Effector memory CD4-positive, alpha-beta T cell (primary cell): ENCODE results near the gene FAM83E.
A peak's percentile ranks its signal among the peaks of the same experiment; 100 is the strongest.
"Not testable (repeated sequence)": the region's sequence is repeated elsewhere in the genome, so short reads cannot be mapped to it uniquely, and the experiment has no call there.

Experiments
- DNase-seq, 3 donors: peaks; one replicate each; pipeline ENCODE4 v3.0.0-alpha.2; 2020
- H3K27ac ChIP-seq: 2 replicates; pipeline ENCODE4 v1.7.0; 2013; ENCODE audit warnings: mild to moderate bottlenecking, low read length, moderate library complexity; ENCODE audit not compliant: insufficient read depth, poor library complexity, severe bottlenecking
- H3K27me3 ChIP-seq: replicated peaks from 2 replicates; pipeline ENCODE4 v1.7.0; 2013; ENCODE audit warnings: mild to moderate bottlenecking, low read length; ENCODE audit not compliant: insufficient read depth, control insufficient read depth, poor library complexity, severe bottlenecking
- H3K36me3 ChIP-seq: 2 replicates; pipeline ENCODE4 v1.7.0; 2013; ENCODE audit warnings: mild to moderate bottlenecking, low read length, moderate library complexity; ENCODE audit not compliant: control insufficient read depth, insufficient read depth
- H3K4me1 ChIP-seq: 2 replicates; pipeline ENCODE4 v1.7.0; 2013; ENCODE audit warnings: low read length, mild to moderate bottlenecking; ENCODE audit not compliant: control insufficient read depth, insufficient read depth, poor library complexity, severe bottlenecking
- H3K4me3 ChIP-seq: 2 replicates; pipeline ENCODE4 v1.7.0; 2013; ENCODE audit warnings: low read length, low read depth, mild to moderate bottlenecking; ENCODE audit not compliant: insufficient read depth, poor library complexity, severe bottlenecking
- H3K9me3 ChIP-seq: 2 replicates; pipeline ENCODE4 v1.7.0; 2013; ENCODE audit warnings: mild to moderate bottlenecking, low read length, moderate library complexity; ENCODE audit not compliant: control insufficient read depth
- total RNA-seq, 3 donors: gene quantifications; one replicate each; lab custom pipeline; 2026; lab: John Stamatoyannopoulos, UW

FAM83E gene
- total RNA-seq: 1.2 to 3.3 (median 1.5) reads per million in 3 donors

GRCh38 chr19:48614436-48615230 is at the start of gene FAM83E:
Gene FAM83E (minus strand): TSS chr19:48615076. CDS start chr19:48613372, 1,704 bp downstream.
- H3K36me3 ChIP-seq: peaks cover 32% of the 10 kb centered on the region
- no peaks in the 10 kb centered on the region for H3K9me3 ChIP-seq
- H3K4me3 ChIP-seq: no peak within 1 kb of the TSS
- peaks cover 29% of the 10 kb centered on the region for H3K4me1 ChIP-seq
- no peak for DNase-seq
- H3K27ac ChIP-seq: no peak within 1 kb of the TSS
- H3K27me3 ChIP-seq: no peaks in the 10 kb centered on the region

GRCh38 chr19:48664476-48664875 is 49.6 kb upstream of the FAM83E start:
- no peak overlapping the region for H3K27ac ChIP-seq
- H3K4me1 ChIP-seq: peaks cover 4% of the 10 kb centered on the region
- no peaks in the 10 kb centered on the region for H3K9me3 ChIP-seq
- H3K27me3 ChIP-seq: no peaks in the 10 kb centered on the region
- no peak for DNase-seq
- no peaks in the 10 kb centered on the region for H3K36me3 ChIP-seq
- H3K4me3 ChIP-seq: no peak overlapping the region

- no peaks in the 10 kb centered on the region for H3K27me3 ChIP-seq
- no peaks in the 10 kb centered on the region for H3K9me3 ChIP-seq
- H3K36me3 ChIP-seq: no peaks in the 10 kb centered on the region
- no peak overlapping the region for H3K27ac ChIP-seq
- H3K4me3 ChIP-seq: no peak overlapping the region
- DNase-seq: no peak
- H3K4me1 ChIP-seq: peaks cover 4% of the 10 kb centered on the region
Measured at GRCh38 chr19:48663667-48664066, 48.8 kb upstream of the FAM83E start.

GRCh38 chr19:48661711-48662090 is 46.8 kb upstream of the FAM83E start:
- Histone ChIP-seq H3K4me3 (no peak overlapping the region), H3K4me1 (peaks cover 4% of the 10 kb centered on the region)
- DNase-seq: no peak

GRCh38 chr19:48660852-48661710 is 46.2 kb upstream of the FAM83E start:
- Histone ChIP-seq H3K36me3 (no peaks in the 10 kb centered on the region), H3K27ac (peak overlapping the region; percentile 39), H3K4me1 (peaks cover 4% of the 10 kb centered on the region), H3K27me3 (no peaks in the 10 kb centered on the region), H3K9me3 (no peaks in the 10 kb centered on the region), H3K4me3 (peak overlapping the region; percentile 10)
- peak; percentile 51 to 74 (median 62) for DNase-seq

More at GRCh38 chr19:48661711-48662090, 46.8 kb upstream of the FAM83E start:
- Histone ChIP-seq H3K9me3 (no peaks in the 10 kb centered on the region), H3K27ac (no peak overlapping the region), H3K27me3 (no peaks in the 10 kb centered on the region), H3K36me3 (no peaks in the 10 kb centered on the region)

- Histone ChIP-seq H3K27me3 (no peaks in the 10 kb centered on the region), H3K4me1 (peaks cover 4% of the 10 kb centered on the region), H3K27ac (no peak overlapping the region), H3K4me3 (no peak overlapping the region), H3K36me3 (no peaks in the 10 kb centered on the region), H3K9me3 (no peaks in the 10 kb centered on the region)
- no peak for DNase-seq
Measured at GRCh38 chr19:48659768-48660167, 44.9 kb upstream of the FAM83E start.

GRCh38 chr19:48658483-48658882 is 43.6 kb upstream of the FAM83E start:
- Histone ChIP-seq H3K4me3 (no peak overlapping the region), H3K4me1 (peaks cover 4% of the 10 kb centered on the region), H3K27me3 (no peaks in the 10 kb centered on the region), H3K9me3 (no peaks in the 10 kb centered on the region), H3K36me3 (no peaks in the 10 kb centered on the region), H3K27ac (no peak overlapping the region)
- DNase-seq: no peak

- DNase-seq, H3K27ac ChIP-seq, H3K9me3 ChIP-seq, H3K4me3 ChIP-seq, H3K36me3 ChIP-seq, H3K27me3 ChIP-seq, H3K4me1 ChIP-seq: not testable (repeated sequence)
Measured at GRCh38 chr19:48657828-48658227, 43.0 kb upstream of the FAM83E start.

- Histone ChIP-seq H3K9me3 (no peaks in the 10 kb centered on the region), H3K36me3 (no peaks in the 10 kb centered on the region), H3K4me3 (no peak overlapping the region), H3K4me1 (peaks cover 4% of the 10 kb centered on the region), H3K27me3 (no peaks in the 10 kb centered on the region), H3K27ac (no peak overlapping the region)
- no peak for DNase-seq
Measured at GRCh38 chr19:48656840-48657474, 42.1 kb upstream of the FAM83E start.
